GM19467 (cell line): ENCODE results near the gene PFN2.
A peak's percentile ranks its signal among the peaks of the same experiment; 100 is the strongest.
"Not testable (repeated sequence)": the region's sequence is repeated elsewhere in the genome, so short reads cannot be mapped to it uniquely, and the experiment has no call there.

Experiments
- ATAC-seq: cut with Tn5 transposase; IDR thresholded peaks from one replicate; pipeline ENCODE4 v1.9.1; 2021; ENCODE audit warnings: mild to moderate bottlenecking, moderate library complexity; ENCODE audit not compliant: unreplicated experiment

The PFN2 gene, protein sequence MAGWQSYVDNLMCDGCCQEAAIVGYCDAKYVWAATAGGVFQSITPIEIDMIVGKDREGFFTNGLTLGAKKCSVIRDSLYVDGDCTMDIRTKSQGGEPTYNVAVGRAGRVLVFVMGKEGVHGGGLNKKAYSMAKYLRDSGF

DNA sequence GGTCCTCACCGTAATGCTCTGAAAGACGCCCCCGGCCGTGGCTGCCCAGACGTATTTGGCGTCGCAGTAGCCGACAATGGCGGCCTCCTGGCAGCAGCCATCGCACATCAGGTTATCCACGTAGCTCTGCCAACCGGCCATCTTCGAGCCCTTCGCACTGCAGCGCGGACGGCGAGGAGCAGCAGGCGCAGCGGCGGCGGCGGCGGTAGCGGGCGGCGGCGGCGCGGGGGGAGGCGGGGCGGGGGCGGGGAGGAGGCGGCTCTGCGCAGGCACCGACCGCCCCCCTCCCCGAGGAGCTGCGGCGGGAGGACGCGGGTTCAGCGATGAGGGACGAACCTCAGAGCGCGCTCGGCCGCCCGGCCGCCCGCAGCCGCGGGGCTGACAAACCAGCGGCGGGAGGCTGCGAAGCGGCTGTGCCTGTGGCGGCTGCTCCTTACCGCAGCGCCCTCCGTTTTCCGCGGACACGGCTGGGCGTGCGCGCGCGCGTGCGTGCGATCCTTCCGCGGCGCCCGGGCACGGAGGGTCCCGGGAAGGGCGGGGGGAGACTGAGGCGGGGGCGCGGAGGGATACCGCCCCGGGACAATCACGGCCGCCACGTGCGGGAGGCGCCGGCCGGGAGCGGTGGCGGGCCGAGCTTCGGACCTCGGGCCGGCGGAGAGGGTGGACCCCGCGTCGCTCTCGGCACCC is at the start of gene PFN2:
Gene PFN2, minus strand, starts transcription at position 180 of the 687 bp plus-strand sequence. Its CDS starts 39 bp downstream, at position 141.
- peak; percentile 36 for ATAC-seq

DNA sequence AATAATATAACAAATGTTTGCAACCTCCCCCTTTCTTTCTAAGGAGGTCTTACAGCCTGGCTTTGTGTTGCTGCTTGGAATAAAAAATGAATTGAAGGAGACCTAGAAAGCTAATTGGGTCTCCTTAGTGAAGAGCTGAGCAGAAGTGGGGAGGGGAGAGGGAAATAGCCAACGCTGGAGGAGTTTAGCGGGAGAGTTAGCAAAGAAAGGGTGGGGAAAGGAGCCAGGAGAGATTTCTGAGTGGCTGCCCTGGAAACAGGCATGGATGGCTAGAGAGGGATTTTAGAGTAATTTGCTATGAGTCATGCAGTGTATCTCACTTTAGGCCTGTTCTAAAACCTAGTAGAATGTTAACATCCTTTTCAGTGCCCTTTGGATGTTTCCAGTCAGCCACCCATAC is 45.2 kb upstream of the PFN2 start:
- no peak for ATAC-seq

DNA sequence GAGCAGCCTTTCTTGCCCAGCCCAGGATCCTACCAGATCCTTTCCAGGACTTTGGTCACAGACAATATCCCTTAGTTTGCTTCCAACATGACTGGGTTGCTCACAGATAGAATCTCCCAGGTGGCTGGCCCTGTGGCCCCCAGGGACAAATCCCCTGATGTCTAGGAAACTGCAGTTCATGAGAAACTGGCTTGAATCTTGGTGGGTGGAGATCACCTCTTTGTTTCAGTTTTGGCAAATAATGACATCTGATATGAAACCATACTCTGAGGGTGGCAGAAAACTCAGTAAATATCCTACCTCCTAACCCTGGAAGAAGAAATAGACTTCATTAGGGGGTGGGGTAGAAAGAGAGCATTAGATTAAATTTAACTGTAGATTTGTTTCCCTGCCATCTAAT is 44.1 kb upstream of the PFN2 start:
- ATAC-seq: no peak

DNA sequence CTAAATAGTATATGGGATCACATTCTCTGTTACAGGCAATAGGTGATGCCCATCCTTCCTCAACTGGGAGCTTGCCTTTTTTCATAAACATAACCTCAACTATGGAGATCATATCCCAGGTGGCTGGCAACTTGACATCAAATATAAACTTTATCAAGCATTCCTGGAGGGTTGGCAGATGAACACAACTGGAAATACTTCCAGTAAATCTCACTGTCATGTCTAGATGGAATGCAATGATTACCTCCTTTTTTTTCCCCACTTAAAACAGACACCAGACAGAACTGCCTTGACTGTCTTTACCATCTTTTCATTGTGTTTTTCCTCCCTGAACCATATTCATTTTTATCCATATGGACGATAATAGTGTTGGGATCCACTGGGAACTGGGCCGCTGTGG is 43.1 kb upstream of the PFN2 start:
- ATAC-seq: no peak

DNA sequence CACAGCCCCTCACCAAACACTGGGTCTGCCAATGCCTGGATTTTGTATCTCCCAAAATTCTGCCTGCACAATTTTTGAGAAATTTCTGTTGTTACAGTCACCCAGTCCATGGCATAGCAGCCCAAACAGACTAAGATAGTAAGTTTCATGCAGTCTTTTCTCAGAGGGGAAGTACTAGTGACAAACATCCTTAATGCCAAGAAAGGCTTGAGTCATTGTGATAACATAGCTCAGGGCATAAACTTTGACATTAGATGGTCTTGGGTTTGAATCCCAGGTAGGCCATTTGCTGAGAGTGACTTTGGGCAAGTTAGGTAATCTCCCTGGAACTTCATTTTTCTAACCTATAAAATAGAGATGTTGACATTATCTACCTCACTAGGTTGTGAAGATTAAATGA is 36.1 kb upstream of the PFN2 start:
- ATAC-seq: no peak

DNA sequence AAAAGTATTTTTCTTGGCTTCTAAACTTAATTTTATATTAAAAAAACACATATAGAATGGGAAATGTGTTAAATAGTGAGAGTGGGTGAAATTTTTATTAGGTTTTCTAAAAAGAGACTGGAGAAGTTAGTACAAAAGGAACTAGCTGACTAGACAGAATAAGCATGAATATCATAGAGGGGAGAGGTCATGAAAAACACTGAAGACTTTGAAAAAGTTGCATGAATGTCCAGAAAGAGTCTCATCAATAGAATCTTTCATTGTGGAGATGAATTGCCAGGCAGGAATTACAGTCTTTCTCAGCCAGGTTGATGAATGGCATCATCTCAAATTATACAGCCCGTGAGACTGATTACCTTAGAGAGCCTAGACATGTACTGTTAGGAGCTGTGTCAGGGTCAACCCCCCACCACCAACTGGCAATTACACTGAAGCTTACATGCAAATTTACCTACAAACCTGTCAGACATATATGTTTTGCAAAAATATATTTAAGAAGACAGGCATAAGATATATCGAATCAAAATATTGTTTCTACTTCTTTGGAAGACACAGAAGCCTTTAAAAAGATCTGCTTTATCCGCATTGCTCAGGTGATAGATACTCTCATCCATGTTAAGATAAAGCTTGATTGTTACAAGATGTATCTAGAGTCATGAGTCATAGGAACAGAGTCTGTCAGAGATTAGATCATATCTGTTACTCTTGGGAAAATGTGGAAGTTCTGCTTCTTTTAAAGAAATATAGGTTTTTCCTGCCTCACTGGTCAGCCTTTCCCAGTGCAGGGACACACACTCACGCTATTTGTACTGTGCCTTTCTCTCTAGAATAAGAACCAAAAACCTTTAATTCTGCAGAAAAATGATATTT is 34.8 kb upstream of the PFN2 start:
- ATAC-seq: no peak

DNA sequence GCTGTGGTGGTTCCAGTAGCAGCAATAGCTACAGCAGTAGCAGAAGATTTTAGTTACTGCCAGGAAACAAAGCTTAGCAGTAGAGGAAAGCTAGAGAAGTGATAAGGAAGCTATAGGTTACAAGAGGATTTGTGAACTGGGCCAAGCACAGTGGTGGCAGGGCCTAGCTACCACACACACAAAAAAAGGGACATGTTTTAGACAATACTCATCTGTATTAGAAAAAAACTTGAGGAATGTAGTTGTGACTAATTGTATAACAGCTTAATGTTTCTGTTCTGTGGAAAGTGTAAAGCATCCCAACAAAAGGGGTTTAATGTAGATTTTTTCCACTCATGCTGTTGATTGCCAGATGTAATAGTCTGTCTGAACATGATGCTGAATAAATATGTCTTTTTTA is 29.9 kb upstream of the PFN2 start:
- ATAC-seq: no peak

DNA sequence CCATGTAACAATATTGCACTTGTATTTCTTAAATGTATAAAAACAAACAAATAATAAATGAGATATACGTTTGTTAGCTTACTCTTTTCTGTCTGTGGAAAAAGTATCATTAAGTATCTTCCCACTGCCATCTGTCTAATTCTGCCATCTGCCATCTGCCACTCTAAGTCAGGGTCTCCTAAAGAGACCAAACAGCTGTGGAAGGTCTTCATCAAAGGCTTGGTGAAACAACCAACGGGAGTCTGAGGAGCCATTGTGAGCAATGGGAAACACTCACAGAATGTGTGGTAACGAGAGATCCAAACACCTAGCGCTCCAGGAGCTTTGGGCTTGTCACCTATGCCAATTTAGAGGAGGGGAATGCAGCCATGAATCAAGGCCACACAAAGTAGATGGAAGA is 28.7 kb upstream of the PFN2 start:
- ATAC-seq: no peak

DNA sequence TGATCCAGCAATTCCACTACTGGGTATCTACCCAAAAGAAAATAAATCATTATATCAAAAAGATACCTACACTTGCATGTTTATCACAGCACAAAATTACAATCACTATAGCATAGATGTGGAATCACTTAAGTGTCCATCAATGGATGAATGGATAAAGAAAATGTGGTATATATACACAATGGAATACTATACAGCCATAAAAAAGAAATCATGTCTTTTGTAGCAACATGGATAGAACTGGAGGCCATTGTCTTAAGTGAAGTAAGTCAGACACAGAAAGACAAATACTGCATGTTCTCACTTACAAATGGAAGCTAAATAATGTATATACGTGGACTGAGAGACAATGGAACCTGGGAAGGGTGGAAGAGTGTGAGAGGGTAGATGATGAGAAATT is 28.3 kb upstream of the PFN2 start:
- ATAC-seq: no peak

DNA sequence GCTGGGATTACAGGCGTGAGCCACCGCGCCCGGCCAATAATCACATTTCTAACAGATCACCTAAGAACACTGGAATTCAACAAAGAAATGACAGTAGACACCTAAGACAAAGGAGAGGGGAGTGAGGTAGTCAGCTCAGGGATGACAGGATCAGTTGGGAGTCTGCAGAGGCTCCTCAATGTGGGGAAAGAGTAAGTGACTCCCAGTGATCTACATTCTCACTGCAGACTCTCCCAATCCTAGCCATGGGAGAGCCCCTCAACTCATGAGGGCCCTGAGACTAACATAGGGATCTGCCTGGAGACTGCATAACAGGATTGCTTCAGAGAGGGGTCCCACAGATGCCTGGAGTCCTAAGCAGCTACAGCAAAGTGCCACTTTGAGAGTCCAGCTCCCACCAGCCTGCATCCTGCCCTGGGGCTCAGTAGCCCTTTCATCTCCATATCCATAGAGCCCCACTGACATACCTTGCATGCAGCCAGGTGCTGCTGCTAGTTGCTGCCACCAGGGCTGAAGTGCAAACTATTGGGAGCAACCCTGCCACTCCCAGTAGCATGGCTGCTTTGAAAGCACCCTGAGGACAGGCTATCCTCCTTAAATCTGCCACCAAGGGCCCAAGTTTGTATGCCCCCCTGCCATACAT is 21.8 kb upstream of the PFN2 start:
- no peak for ATAC-seq

DNA sequence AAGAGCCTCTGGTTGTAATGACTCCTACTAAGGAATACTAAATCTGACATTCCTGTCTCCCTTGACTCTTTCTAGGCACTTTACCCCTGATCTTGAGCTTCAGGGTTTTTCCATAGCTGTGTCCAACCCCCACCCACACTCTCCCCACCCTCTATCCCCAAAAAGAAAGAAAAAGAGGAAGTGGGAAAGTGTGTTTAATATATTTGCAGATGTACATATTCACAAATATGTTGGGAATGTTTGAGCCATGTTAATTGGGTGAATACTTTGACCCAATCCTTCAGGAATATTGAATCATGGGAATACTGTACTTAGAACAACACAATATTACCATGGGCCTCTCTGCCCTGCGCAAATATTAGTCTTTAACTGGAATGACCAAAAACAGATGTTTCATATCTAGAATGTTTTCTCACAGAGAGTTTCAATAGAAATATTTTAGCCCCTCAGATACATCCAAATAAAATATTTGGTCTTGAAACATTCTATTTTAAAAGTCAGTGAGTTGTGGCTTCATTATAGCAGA is 19.8 kb upstream of the PFN2 start:
- no peak for ATAC-seq

DNA sequence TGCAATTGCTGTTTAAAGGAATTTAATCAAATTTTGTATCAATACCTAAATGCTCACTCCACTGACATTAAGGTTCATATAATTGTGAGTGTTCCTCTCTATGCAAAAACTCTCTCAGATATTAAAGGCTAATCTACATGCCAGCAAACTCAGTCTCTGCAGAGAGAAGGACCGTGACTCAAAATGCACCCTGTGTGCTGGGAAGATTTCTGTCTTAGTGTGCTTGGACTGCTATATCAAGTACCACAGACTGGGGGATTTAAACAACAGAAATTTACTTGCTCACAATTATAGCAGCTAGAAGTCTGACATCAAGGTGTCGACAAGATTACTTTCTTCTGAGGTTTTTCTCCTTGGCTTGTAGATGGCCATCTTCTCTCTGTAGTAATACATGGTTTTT is 18.6 kb upstream of the PFN2 start:
- ATAC-seq: no peak

DNA sequence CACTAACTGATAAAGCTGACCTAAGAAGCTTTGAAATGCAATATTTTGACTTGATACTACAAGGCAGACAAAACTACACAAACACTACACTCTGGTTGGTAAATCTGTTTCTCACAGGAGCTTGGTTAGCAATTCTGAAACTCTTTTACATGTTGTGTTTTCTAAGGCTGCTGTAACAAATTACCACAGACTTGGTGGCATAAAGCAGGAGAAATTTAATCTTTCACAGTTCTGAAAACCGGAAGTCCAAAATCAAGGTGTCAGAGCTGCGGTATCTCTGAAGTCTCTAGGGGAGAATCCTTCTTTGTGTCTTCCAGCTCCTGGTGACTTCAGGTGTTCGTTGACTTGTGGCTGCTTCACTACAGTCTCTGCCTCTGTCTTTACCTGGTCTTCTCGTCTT is 12.9 kb upstream of the PFN2 start:
- ATAC-seq: no peak

DNA sequence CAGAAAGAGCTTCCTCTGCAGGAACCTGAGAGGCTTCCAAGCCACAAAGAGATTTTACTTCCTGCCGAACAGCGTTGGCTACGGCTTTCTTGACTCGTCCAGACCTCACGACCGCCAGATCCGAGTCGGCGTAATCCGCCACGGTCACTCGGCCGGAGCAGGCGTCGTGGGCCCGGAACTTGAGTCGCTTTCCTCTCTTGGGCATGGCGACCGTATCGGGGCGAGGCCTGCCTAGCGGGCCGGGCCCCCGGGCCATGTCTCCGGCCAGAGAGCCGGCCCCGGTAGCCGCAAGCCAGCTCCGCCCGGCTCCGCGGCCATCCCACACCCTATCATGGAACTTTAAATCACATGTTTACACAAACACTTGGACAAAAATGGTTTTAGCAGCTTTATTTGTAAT is 12.4 kb upstream of the PFN2 start:
- not testable (repeated sequence) for ATAC-seq

DNA sequence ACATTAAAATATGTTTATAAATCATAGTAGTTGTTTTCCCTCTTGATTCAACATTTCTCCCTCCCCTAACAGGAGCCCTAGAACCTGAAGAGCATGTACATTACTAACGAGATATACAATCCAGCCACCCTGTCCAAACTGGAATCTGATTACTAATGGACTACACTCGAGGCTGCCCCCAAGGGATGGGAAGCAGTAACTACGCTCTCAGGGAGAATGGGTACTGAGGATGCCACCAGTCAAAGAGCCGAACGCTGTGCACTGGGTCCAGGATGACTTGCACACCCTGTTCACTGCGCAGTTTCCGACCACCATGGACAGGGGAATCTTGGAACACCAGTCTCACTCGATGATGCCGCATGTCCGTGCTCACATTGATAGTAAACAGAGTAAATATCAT is 11.3 kb upstream of the PFN2 start:
- ATAC-seq: not testable (repeated sequence)

DNA sequence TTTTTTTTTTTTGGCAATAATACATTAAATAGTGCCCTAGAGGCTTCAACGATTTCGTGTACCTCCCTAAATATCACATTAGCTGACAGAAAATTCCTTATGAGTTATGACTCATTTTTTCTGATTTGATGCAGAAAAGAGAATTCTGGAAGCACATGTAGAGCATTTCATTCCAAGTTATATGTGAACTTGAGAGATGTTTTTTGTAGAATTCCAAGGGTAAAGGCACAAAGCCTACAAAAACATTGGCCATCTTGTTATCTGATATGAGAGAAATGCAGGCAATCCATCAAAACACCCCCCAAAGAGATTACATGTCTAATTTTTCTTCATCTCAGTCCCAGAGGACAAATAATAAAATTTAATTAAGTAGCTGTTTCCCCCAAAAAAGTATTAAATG is 6.7 kb upstream of the PFN2 start:
- ATAC-seq: no peak

DNA sequence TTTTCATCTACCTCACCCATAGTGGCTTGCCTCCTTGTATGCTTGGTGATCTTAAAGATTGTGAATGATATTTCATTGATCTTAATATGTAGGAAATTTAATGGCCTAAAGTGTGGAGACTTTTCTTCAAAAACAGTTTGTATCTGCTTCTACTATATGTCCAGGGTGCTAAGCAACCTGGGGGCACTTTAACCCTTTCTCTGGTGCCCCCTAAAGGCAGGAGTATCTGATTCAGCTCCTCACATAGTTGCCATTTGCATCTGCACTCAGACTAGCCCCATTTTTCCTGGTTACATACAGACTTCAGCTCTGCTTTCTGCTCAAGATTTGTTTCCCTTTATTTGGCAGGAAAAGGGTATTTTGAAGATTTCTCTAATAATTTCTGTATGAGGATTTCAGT is 5.2 kb upstream of the PFN2 start:
- ATAC-seq: no peak

DNA sequence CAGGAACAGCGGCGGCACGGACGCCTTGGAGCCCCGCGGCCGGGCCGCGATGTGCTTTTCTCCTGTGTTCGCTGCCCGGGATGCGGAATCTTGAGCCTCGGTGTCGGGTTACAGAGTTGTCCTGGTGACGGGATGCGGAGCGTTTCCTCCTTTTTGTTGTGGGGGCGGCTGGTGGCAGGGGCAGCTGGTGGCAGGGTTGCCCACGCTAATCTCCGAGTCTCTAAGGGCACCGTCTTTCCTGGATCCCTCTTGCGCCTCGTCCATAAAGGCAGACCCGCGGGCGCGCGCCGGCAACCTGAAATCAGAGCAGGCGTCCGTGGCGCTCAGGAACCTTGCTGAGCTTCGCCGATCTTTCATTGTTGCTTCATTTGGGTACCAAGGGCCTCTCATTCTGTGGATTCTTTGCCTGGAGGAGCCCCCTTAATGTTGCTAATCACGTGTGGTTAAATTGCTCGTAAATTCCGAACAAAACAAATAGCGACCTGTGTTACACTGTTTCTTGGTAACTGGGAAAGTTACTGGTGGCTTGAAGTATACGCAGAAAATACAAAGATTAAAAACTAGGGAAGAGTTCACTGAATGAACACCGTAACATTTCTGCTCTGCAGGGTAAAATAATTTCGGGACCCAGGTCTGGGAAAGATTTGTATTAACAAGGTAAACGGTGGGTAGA is 844 bp upstream of the PFN2 start:
- no peak for ATAC-seq

DNA sequence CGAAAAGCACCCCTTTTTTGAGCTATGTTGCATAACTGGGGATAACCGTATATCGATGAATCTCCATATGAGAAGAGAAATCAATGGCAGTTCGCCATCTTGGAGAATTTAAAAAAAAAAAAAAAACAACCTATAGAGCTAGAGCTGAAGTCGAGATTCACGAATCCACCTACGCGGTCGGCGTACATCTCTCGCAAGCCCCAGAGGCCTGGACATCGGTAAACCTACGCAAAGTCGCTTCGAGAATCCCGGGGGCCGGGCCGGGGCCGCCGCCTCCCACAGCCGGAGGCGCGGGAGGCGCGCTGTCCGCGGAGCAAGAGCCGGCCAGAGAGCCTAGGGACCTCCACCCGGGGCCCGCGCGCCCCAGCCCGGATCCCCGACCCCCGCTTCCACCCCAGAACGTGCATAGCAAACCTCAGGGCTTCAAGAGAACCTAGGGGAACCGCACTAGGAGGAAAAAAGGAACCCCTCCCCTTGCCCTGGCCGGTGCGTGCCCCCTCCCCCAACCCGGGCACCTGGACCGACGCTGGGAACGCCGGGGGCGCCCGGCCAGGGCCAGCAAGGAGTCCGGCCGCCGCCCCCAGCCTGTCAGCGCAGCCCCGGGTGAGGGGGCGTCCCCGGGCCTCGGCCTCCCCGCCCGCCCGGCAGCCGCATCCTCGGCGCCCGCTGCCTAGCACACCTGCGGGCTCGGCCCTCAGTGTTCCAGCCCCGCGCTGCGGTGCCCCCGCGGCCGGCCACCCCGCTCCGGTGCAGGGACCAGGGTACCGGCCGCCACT is 567 bp downstream of the PFN2 start:
- peak; percentile 54 for ATAC-seq
